ENCODE measurements around the gene HOXD11. TPM values are rescaled to one million over a fixed set of nuclear protein-coding genes. Genes with fewer than 3 reads are reported as not detected.

HOXD11 gene
- total and polyA plus RNA-seq, 2 experiments from 2014 or later, result not detected

DNA sequence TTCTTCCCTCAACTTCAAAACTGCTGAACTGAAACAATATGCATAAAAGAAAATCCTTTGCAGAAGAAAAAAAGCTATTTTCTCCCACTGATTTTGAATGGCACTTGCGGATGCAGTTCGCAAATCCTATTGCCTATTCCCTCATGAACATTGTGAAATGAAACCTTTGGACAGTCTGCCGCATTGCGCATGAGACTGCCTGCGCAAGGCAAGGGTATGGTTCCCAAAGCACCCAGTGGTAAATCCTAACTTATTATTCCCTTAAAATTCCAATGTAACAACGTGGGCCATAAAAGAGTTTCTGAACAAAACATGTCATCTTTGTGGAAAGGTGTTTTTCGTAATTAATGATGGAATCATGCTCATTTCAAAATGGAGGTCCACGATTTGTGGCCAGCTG is 30.8 kb downstream of the HOXD11 start:
- Histone ChIP-seq H2AFZ (no peak overlapping the region), H3K36me3 (ENCODE audit: insufficient read depth) (no peaks in the 10 kb centered on the region), H3K4me3 (no peak overlapping the region), H4K20me1 (replicated peaks; ENCODE audit: insufficient read depth) (peaks cover 57% of the 10 kb centered on the region), H3K4me1 (ENCODE audit: insufficient read depth) (peaks cover 38% of the 10 kb centered on the region), H3K9me2 (ENCODE audit: insufficient read depth) (no peaks in the 10 kb centered on the region), H3F3A (replicated peaks; ENCODE audit: low read depth) (peaks cover 50% of the 10 kb centered on the region), H3K27ac (ENCODE audit: low read depth) (no peak overlapping the region), H3K79me2 (replicated peaks; ENCODE audit: insufficient read depth) (no peaks in the 10 kb centered on the region), H3K27me3 (ENCODE audit: insufficient read depth) (peaks cover 100% of the 10 kb centered on the region), H3K4me2 (no peak overlapping the region)
- Mint-ChIP-seq H3K36me3 (ENCODE audit: low read depth) (no peaks in the 10 kb centered on the region; the same call in 2 of the 3 replicates), H3K27ac (no peak overlapping the region), H3K4me1 (peaks cover 22% of the 10 kb centered on the region), H3K4me3 (no peak overlapping the region), H3K27me3 (ENCODE audit: insufficient read depth, low read depth, poor library complexity) (peaks cover 98% of the 10 kb centered on the region), H3K9me3 (peaks cover 3% of the 10 kb centered on the region; the same call in 1 of the 3 replicates)
- TF ChIP-seq EZH2phosphoT487 (IDR thresholded peaks at IDR 0.05; ENCODE audit: unreplicated experiment) (peak; percentile 27), EZH2 (IDR thresholded peaks at IDR 0.05; ENCODE audit: low read depth, unreplicated experiment) (peak; percentile 49), NANOG (IDR thresholded peaks at IDR 0.05; ENCODE audit: borderline replicate concordance) (no peak)
- DNase-seq (ENCODE audit: low spot score) (no peak), ATAC-seq (no peak)

DNA sequence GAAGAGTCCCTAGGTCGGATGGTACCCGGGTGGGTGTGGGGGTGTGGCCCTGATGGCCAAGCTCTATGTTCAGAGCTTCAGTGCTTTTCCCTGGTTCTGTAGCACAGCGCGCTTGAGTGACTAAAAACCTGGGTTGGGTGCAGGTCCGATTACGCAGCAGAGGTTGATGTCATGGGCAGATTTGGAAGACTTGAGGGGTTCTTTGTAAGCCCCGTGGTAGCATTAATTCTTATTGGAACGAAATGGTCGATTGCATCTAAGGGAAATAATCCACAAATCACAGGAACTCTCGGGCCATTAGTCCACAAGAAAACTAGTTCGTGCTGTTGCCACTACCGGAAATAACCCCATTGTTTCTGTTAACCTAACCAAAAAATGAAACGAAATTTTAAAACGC is 31.4 kb downstream of the HOXD11 start:
- Histone ChIP-seq H4K20me1 (replicated peaks; ENCODE audit: insufficient read depth) (peaks cover 52% of the 10 kb centered on the region), H3F3A (replicated peaks; ENCODE audit: low read depth) (peaks cover 44% of the 10 kb centered on the region), H3K36me3 (ENCODE audit: insufficient read depth) (no peaks in the 10 kb centered on the region), H2AFZ (no peak overlapping the region), H3K79me2 (replicated peaks; ENCODE audit: insufficient read depth) (no peaks in the 10 kb centered on the region), H3K27ac (ENCODE audit: low read depth) (no peak overlapping the region), H3K27me3 (ENCODE audit: insufficient read depth) (peaks cover 100% of the 10 kb centered on the region), H3K4me1 (ENCODE audit: insufficient read depth) (peaks cover 37% of the 10 kb centered on the region), H3K4me3 (no peak overlapping the region), H3K9me2 (ENCODE audit: insufficient read depth) (no peaks in the 10 kb centered on the region), H3K4me2 (no peak overlapping the region)
- no peak for ATAC-seq
- Mint-ChIP-seq H3K36me3 (ENCODE audit: low read depth) (no peaks in the 10 kb centered on the region; the same call in 2 of the 3 replicates), H3K4me3 (no peak overlapping the region), H3K27ac (no peak overlapping the region), H3K4me1 (peaks cover 22% of the 10 kb centered on the region), H3K27me3 (ENCODE audit: insufficient read depth, low read depth, poor library complexity) (peaks cover 98% of the 10 kb centered on the region), H3K9me3 (peaks cover 3% of the 10 kb centered on the region; the same call in 1 of the 3 replicates)
- no peak for DNase-seq (ENCODE audit: low spot score)
- TF ChIP-seq, protein P1, sequence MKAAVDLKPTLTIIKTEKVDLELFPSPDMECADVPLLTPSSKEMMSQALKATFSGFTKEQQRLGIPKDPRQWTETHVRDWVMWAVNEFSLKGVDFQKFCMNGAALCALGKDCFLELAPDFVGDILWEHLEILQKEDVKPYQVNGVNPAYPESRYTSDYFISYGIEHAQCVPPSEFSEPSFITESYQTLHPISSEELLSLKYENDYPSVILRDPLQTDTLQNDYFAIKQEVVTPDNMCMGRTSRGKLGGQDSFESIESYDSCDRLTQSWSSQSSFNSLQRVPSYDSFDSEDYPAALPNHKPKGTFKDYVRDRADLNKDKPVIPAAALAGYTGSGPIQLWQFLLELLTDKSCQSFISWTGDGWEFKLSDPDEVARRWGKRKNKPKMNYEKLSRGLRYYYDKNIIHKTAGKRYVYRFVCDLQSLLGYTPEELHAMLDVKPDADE (IDR thresholded peaks at IDR 0.05), result no peak
- TF ChIP-seq CREB1 (CRISPR knock-in tag; IDR thresholded peaks at IDR 0.05; ENCODE audit: low read depth) (no peak), EZH2 (IDR thresholded peaks at IDR 0.05; ENCODE audit: low read depth, unreplicated experiment) (no peak), NANOG (IDR thresholded peaks at IDR 0.05; ENCODE audit: borderline replicate concordance) (no peak), EZH2phosphoT487 (IDR thresholded peaks at IDR 0.05; ENCODE audit: unreplicated experiment) (no peak), JUNB (IDR thresholded peaks at IDR 0.05; ENCODE audit: unreplicated experiment) (no peak)
- TF ChIP-seq, protein P2, sequence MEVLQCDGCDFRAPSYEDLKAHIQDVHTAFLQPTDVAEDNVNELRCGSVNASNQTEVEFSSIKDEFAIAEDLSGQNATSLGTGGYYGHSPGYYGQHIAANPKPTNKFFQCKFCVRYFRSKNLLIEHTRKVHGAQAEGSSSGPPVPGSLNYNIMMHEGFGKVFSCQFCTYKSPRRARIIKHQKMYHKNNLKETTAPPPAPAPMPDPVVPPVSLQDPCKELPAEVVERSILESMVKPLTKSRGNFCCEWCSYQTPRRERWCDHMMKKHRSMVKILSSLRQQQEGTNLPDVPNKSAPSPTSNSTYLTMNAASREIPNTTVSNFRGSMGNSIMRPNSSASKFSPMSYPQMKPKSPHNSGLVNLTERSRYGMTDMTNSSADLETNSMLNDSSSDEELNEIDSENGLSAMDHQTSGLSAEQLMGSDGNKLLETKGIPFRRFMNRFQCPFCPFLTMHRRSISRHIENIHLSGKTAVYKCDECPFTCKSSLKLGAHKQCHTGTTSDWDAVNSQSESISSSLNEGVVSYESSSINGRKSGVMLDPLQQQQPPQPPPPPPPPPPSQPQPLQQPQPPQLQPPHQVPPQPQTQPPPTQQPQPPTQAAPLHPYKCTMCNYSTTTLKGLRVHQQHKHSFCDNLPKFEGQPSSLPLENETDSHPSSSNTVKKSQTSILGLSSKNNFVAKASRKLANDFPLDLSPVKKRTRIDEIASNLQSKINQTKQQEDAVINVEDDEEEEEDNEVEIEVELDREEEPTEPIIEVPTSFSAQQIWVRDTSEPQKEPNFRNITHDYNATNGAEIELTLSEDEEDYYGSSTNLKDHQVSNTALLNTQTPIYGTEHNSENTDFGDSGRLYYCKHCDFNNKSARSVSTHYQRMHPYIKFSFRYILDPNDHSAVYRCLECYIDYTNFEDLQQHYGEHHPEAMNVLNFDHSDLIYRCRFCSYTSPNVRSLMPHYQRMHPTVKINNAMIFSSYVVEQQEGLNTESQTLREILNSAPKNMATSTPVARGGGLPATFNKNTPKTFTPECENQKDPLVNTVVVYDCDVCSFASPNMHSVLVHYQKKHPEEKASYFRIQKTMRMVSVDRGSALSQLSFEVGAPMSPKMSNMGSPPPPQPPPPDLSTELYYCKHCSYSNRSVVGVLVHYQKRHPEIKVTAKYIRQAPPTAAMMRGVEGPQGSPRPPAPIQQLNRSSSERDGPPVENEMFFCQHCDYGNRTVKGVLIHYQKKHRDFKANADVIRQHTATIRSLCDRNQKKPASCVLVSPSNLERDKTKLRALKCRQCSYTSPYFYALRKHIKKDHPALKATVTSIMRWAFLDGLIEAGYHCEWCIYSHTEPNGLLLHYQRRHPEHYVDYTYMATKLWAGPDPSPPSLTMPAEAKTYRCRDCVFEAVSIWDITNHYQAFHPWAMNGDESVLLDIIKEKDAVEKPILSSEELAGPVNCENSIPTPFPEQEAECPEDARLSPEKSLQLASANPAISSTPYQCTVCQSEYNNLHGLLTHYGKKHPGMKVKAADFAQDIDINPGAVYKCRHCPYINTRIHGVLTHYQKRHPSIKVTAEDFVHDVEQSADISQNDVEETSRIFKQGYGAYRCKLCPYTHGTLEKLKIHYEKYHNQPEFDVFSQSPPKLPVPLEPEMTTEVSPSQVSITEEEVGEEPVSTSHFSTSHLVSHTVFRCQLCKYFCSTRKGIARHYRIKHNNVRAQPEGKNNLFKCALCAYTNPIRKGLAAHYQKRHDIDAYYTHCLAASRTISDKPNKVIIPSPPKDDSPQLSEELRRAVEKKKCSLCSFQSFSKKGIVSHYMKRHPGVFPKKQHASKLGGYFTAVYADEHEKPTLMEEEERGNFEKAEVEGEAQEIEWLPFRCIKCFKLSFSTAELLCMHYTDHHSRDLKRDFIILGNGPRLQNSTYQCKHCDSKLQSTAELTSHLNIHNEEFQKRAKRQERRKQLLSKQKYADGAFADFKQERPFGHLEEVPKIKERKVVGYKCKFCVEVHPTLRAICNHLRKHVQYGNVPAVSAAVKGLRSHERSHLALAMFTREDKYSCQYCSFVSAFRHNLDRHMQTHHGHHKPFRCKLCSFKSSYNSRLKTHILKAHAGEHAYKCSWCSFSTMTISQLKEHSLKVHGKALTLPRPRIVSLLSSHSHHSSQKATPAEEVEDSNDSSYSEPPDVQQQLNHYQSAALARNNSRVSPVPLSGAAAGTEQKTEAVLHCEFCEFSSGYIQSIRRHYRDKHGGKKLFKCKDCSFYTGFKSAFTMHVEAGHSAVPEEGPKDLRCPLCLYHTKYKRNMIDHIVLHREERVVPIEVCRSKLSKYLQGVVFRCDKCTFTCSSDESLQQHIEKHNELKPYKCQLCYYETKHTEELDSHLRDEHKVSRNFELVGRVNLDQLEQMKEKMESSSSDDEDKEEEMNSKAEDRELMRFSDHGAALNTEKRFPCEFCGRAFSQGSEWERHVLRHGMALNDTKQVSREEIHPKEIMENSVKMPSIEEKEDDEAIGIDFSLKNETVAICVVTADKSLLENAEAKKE (CRISPR knock-in tag; IDR thresholded peaks at IDR 0.05), result no peak
- TF ChIP-seq, protein P3, sequence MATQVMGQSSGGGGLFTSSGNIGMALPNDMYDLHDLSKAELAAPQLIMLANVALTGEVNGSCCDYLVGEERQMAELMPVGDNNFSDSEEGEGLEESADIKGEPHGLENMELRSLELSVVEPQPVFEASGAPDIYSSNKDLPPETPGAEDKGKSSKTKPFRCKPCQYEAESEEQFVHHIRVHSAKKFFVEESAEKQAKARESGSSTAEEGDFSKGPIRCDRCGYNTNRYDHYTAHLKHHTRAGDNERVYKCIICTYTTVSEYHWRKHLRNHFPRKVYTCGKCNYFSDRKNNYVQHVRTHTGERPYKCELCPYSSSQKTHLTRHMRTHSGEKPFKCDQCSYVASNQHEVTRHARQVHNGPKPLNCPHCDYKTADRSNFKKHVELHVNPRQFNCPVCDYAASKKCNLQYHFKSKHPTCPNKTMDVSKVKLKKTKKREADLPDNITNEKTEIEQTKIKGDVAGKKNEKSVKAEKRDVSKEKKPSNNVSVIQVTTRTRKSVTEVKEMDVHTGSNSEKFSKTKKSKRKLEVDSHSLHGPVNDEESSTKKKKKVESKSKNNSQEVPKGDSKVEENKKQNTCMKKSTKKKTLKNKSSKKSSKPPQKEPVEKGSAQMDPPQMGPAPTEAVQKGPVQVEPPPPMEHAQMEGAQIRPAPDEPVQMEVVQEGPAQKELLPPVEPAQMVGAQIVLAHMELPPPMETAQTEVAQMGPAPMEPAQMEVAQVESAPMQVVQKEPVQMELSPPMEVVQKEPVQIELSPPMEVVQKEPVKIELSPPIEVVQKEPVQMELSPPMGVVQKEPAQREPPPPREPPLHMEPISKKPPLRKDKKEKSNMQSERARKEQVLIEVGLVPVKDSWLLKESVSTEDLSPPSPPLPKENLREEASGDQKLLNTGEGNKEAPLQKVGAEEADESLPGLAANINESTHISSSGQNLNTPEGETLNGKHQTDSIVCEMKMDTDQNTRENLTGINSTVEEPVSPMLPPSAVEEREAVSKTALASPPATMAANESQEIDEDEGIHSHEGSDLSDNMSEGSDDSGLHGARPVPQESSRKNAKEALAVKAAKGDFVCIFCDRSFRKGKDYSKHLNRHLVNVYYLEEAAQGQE (IDR thresholded peaks at IDR 0.05; ENCODE audit: unreplicated experiment), result no peak
